ENCODE data around the gene RNF214.

The RNF214 gene

DNA sequence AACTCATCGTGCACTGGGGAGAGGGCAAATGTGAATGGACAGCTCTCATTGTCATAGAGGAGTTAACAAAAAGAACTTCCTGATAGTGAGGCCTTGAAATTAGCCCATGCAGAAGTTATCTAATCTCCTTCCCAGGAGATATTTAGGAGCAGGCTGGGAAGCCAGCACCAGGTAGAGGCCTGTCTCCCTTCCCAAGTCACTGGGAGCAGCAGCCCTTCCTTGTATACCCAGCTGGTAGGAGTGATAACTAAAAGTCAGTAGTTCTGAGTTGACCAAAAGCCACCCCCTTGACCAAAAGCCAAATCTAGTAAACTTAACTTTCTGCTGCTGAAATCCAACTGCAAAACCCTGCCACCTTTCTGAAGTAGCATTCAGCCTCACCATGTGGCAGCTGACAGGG, 57.3 kb downstream of the RNF214 start:
- DNase-seq: no peak

DNA sequence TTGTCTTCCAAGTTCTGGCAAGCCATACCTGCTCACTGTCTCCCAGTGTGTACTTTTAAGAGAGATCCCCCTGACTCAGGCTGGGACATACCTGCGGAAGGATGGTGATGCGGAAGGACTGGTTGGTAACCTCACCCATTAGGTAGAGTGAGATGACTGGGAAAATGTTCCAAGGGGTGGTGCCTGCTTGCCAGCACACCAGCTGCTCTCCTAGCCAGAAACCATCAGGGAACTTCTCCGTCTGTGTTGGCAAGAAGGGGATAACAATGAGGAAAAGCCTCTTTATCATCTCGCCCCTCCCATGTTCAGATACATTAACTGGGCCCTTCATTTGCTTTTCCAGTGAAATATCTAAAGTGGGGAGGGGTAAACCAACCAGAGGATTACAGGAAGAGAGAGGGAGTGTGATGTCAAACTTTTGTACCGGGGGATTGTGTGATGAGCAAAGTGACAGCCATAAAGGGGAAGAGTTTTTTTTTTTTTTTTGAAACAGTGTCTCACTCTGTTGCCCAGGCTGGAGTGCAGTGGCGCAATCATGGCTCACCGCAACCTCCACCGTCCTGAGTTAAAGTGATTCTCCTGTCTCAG, 58.4 kb downstream of the RNF214 start, which contains the start of gene BACE1-AS:
BACE1-AS (plus strand) TSS at position 538 of the 588 bp plus-strand sequence.
- no peak for DNase-seq

DNA sequence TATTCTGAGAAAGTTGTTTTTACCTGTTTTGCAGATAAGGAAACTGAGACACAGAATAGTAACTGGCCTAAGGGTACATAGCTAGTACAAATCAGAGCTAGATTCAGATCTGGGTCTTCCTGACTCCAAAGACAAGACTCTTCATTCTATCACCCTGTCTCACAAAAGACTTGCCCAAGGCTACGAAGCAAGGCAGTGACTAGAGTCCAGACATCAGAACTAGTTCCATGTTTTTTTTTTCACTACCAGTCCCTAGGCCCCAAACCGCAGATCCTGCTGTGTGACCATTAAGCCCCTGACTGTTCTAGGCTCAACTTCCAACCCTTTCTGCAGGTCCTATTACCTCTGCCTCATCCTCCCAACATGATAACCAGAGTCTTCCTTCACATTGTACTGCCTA, 60.1 kb downstream of the RNF214 start:
- no peak for DNase-seq

DNA sequence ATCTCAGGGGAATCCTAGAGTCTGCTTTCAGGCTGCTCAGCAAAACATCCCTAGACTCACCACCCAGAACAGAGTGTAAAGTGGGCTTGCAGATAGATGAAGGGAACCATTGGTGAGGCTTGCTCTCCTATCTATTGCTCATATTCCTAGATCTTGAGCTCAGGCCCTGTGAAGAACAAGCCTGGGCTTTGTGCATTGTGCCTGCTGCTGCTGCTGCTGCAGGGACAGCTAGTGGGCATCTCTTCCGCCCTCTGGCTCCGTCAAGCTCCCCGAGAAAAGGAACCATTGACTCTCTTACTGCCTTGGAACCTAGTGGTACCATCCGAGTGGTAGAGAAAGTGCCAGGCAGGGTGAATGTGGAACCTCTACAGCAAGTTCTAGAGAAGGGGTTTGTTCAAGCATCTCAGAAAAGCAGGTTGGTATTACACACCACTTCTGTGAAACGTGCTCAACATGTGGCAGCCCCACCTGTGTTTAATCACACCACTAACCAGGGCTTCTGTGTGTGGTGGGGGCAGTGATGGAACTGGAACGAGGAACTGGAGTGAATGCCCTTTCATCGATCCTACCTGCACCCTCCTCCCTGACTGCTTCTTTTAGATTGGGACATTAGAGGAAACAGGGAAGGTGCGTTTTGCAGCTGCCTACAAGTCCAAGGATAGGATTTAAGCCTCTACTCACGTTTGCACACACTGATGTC, 63.1 kb downstream of the RNF214 start:
- no peak for DNase-seq

DNA sequence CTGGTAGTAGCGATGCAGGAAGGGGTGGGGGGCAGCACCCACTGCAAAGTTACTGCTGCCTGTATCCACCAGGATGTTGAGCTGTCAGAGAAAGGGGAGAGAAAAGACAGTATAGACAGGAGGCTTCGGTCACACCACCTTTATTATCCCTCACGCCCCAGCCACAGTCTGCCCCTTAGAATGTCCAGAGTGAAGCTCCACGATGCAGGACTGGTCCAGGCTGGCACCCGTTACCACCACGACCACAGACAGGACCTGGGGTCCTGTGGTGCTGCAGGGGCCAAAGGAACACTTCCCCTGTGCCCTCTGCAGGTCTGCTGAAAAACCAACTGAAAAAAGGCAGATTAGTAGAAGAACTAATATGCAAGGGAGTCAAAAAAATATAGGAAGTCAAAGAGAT, 64.4 kb downstream of the RNF214 start:
- DNase-seq: no peak

DNA sequence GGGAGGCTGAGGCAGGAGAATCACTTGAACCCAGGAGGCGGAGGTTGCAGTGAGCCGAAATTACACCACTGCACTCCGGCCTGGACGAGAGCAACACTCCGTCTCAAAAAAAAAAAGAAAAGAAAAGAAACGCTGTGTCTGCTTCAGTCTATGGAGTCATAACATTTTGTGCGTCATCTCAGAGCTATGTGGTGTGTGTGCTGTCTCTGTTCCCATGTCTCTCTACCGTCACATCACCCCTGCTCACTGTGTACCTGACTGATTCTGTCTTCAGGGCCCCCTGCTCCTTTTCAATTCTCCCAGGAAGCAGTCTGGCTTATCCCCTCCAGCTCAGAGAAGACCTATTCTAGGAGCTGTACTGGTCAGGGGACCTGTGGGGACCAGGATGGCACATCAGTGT, 65.7 kb downstream of the RNF214 start:
- DNase-seq: no peak

DNA sequence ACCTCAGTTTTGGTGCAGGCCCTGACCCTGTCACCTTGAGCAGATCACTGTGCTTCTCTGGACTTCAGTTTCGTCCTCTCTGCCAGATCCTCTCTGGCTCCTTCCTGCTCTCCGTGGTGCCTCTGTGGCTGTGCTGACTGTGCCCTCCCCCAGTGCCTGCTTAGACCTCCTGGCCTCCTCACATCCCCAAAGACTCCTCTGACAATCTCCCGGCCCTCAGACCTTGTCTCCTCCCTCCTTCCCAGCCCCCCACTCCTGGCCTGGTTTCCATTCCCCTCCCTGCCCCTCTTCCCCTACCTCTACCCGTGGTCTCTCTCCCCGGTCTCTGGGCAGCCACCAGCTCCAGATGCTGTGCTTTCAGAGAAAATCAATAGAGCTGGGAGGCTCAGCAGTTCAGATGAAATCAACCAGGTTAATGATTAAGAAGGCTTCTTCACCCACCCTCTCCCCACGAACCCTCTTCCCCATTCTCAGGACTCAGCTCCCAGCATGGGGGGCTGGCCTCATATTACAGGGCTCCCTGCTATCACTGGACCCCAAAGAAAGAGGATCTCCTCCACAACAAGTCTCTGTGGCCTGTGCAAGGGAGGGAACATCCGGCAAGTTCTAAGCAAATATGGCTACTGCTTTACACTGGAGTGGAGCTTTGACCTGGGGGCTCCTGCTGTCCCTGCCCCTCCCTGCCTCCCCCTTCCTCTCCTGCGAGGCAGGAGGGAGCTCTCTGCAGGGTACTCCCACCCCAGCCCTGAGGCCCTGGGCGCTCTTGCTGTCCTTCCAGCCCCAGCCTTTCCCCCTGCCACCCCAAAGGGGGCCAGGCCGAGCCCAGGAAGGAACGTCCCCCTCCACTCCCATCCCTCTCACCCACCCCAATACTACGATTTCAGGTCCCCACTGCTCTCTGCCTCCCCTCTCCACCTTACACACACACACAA, 67.1 kb downstream of the RNF214 start:
- no peak for DNase-seq

DNA sequence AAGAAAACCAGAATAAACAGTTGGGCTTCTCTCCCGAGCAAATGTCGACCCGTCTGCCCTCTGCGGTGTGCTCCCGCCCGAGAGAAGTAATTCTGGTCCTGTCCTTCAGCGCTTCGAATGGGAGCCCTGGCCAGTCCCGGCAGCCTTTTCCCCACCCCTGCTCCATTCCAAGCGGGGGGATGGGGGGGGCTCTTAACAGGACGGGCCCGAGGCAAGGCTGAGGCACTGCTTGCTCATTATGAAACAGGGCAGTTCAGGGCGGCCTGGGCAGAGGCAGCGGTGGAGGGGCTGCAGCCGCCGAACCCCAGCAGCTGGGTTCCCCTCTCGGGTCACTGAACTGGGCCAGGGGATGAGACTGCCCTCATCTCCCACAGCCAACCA, 67.8 kb downstream of the RNF214 start:
- no peak for DNase-seq

DNA sequence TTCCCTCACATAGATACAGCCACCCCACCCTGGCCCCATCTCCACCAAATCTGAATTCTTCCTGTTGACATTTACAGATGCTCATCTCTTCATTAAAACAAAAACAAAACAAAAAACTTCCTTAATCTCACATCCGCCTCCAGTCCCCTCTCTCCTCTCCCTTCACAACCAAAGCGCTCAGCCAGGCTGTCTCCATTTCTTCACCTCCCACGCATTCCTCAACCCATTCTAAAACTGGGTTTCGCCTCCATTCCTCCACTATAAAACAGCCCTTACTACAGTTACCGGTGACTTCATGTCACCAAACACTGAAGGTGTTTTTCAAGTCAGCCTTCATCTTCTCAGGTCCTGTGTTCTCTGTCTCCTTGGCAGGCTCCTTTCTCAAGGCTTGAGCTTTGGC, 68.3 kb downstream of the RNF214 start:
- no peak for DNase-seq

DNA sequence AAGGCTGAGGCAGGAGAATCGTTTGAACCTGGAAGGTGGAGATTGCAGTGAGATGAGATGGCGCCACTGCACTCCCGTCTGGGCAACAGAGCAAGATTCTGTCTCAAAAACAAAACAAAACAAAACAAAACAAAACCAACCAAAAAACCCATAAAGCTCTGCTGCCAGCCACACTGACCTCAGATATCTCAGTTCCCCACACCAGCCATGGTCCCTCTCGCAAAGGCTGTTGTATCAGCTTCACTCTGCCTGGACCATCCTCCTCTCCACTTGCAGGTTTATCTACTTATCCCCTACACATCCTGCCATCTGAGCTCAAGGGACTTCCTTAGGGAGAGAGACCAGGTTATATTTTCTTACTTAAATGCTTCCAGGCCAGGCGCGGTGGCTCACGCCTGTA, 69.8 kb downstream of the RNF214 start:
- DNase-seq: no peak

DNA sequence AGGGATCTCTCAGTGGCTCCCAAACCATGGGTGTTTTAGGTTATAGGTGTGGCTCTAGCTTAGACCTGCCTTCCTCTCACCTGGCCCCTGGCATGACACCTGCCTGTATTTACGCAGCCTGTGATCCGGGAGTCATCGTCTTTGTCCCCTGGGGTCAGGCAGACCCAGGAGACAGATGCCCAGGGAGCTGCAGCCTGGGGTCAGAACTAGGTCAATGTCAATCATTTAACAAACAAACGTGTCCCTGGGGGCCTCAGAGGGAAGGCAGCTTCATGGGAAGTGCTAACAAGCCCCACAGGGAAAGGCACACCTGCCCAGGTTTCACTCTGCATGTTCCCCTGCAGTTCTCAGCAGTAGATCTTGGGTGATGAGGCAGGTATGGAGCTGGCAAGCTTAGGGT, 70.6 kb downstream of the RNF214 start:
- no peak for DNase-seq

DNA sequence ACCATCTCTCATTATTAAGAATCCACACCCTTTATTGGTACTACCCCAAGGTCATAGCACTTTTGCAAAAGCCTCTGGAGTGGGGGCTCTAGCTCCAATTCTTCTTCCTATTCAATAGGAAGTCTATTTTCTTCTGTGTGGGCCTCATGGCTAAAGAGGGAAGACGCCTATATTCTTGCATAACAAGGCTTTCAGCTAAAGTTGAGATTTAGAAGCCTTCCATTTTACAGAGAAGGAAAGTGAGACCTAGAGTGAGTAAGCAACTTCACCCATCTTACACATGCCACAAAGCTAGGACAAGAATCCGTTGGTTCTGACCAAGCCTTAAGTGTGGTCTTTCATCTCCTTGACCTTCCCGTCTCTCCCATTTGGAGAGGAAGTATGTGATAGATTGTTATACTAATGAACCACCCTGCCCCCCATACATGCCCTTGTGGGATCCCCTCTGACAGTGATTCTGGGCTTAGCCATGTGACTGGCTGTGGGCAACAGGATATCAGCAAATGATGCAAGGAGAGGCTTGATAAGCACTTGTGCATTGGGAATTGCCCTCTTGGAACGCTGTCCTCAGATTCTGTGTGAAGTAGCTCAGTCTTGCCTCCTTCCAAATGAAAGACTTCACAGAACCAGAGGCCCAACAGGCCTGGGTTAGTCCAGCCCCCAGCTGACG, 71.3 kb downstream of the RNF214 start:
- DNase-seq: no peak

DNA sequence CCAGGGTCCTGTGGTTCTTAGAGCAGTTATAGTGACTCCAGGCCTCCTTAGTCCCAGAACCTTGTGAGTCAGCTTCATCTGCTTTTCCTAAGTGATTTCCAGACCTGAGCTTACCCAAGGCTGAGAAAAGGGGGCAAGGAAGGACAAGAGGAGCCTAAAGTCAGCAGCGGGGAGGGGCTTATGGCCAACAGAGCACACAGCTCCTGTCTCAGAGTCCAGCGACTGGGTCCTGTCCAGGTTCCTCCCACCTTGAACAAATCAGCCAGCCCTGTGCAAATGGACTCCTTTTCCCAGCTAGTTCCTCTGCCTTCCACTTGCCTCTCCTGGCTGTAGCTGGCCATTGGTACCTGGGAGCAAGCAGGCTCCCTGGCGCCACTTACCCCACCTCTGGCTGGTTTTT, 72.7 kb downstream of the RNF214 start:
- no peak for DNase-seq

DNA sequence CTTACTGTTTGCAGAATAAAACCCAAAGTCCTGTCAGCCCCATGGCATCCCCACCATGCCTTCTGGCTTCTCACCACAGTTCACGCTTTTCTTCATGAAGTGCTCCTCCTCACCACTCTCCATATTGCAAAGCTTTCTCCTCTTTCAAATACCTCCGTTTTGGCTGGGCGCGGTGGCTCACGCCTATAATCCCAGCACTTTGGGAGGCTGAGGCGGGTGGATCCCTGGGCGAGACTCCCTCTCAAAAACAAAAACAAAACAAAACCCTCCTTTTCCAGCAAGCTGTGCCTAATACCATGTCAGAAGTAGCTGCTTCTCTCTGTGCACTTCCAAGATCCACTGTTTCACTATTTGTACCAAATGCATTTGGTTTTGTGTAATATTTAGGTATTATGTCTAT, 76.8 kb downstream of the RNF214 start:
- DNase-seq: no peak

DNA sequence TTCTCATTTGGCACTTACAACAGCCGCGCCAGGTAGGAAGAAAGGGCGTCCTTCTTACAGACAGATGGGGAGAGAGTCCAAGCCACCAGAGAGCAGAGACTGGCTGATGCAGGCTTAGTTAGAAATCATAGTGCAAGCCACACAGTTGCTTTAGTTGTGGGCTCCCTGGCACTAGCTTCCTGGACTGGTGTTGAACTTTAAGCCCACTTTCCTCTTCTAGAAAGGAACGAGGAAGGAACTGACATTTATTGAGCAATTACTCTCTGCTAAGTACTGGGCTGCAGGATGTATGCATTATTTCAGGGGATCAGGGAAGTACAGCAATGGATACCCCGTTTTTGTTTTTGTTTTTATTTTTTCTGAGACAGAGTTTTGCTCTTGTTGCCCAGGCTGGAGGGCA, 80.6 kb downstream of the RNF214 start:
- DNase-seq: no peak

DNA sequence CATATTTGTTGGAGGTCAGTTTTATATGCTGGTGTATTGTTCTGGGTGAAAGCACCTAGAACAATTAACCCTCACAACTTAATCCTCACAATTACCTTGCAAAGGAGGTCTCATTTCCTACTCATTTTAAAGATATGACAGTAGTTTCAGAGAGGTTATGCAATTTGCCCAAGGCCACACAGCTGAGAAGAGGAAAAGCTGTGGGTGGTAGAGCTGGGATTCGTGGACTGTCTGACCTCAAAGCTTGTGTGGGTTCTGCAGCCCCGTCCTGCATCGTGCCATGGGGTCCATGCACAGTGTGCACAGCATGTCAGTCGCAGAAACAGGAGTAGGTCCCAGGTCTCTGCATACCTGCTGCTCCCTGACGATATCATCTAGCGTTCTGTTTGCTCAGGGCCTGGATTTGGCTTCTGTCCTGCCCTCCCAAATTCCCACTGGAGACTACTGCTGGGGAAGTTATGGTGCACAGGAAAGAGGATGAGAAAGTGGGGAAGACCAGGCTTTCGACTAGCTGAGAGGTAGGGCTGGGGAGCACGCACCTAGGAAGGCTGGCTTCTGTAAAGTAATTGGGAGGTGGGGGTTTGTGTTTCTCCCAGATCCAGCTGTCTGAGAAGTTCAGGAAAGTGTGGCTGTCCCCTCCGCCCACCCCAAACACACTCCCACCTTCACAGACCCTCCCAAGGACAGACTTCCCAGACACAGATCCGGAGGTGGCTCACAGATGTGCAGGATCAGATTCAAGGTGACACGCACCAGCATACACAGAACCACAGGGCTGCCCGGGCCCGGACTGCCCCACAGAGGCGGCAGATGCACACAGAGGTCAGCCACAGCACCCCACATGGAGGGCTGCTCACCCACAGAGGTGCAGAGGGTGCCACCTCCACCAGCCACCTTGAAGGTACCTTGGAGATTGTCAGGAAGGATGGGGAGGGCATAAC, 81.6 kb downstream of the RNF214 start:
- no peak for DNase-seq

DNA sequence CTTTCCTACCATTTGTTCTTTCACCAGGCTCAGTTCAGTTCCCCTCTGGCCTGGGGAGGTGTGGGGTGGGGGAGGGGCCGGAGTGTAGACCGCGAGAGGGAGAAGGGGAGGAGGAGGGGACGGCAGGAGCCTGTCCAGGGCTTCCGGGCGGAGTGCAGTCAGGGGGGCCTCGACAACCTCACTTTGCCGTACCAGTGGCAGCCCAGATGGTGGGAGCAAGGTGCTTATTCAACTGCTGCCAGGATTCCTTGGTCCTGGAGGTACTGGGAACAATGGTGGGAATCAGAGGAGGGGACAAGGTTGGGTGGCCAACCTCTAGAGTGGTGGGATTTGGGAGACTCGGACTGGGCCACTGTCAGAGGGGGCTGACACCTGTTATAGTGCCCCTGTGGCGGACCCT, 82.4 kb downstream of the RNF214 start:
- DNase-seq: no peak

DNA sequence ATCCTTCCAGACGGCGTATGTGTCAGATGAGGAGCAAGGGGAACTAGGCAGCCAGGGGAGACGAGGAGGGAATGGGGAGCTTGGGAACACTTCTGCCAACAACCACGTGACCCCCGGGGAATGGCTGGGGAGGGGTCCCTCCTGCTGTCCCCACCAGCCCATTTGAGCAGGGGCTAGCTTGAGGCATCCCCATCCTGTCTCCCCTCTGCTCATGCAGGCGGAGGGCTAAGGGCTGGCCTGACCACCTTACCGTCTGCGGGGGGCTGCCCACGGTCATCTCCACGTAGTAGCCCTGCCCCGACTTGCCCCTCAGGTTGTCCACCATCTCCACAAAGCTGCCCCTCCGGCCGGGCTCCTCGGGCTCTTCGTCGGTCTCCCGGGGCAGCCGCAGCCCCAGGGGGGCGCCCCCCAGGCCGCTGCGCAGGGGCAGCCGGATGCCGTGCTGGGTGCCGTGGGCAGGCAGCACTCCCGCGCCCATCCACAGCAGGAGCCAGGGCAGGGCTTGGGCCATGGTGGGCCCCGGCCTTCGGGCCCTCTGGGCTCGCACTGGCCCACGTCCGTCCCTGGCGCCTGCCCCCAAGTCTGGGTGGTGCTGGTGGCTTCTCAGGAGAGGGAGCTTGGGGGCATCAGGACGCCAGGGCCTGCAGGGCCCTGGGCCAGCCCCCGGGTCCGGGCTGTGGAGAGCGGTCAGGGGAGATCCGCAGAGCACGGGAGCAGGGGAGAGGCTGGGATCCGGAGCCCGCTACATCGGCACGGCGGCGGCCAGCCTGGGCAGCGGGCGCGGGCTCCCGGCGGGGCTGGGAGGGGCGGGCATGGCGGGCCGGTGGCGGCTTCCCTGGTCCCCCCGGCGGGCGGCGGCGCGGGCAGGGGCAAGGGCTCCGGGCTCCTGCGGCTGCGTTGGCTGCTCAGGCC, 83.1 kb downstream of the RNF214 start:
- DNase-seq: peak in 1 of 2 experiments; percentile 8

DNA sequence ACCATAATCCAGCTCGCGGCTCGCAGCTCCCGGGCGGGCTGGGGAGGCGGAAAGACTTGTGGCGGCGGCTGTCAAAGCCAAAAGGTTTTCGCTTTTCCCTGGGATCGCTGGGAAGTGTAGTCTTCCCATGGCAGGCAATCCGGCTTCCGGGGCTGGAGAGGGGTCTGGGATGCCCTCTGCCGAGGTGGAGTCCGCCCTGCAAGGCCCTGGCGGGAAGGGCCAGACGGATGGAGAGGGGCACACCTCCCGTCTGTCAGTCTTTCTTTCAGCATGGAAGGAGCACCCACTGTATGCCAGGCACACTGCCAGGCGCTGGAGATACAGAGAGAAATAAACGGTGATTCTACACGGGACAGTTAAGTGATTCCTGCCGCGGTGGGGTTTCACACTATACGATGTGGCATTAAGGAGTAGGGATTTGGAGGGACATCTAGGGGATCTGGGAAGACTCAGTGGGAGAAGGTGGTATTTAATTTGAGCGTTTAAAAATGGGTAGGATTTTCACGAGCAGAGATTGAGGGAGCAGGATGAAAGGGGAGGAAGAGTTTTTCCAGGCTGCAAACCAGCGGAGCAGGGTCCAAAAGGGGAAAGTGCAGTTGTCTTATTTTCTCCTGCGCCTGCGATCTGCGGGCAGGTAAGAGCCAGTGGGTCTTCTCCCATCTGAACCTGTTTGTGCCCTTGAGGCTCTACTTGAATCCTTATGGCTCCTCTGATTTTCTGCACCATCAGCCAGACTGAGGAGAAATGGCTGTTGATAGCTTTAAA, 83.9 kb downstream of the RNF214 start, which contains the start of gene BACE1:
BACE1 (minus strand) TSS at position 60 of the 765 bp plus-strand sequence. CDS start 461 bp downstream, outside the sequence.
- DNase-seq: peak; percentile 71 to 89

DNA sequence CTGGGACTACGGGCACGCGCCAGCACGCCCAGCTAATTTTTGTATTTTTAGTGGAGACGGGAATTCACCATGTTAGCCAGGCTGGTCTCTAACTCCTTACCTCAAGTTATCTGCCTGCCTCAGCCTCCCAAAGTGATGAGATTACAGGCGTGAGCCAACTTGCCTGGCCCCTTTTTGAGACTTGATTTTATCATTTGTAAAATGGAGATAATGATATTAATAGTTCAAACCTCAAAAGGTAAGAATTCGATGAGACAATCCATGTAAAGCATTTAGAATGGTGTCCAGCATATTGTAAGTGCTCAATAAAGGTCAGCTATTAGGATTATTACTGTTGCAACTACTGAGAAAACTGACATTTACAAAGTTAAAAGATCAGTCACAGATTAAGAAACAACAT, 86.3 kb downstream of the RNF214 start:
- DNase-seq: no peak

Measured in NCI-H524 (cell line).